ENCODE measurements around the gene STXBP1.
A peak's percentile ranks its signal among the peaks of the same experiment; 100 is the strongest.

Gene STXBP1

GRCh38 chr9:127586096-127586495 lies 26.0 kb upstream of the STXBP1 start:
- TF ChIP-seq ZNF274 (IDR thresholded peaks at IDR 0.05; ENCODE audit: low read depth, low read length) = no peak
- H3K4me3 ChIP-seq (ENCODE audit: low read length) = no peak overlapping the region

DNA sequence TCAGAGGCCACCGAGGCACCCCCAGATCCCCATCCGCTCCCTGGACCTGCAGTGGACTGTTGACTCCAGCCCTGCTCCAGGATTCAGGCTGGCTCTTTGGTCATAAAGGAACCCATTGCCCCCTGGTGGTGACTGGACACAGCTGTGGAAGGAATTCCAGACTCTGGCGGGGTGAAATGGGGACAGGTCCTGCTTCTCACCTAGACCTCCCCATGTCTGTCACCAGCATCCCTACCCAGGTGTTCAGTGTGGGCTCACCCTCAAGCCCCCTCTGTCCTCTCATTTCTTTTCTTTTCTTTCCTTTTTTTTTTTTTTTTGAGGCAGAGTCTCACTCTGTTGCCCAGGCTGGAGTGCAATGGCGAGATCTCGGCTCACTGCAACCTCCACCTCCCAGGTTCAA lies 25.5 kb upstream of the STXBP1 start:
- no peak overlapping the region for H3K4me3 ChIP-seq (ENCODE audit: low read length)
- no peak for TF ChIP-seq ZNF274 (IDR thresholded peaks at IDR 0.05; ENCODE audit: low read depth, low read length)

DNA sequence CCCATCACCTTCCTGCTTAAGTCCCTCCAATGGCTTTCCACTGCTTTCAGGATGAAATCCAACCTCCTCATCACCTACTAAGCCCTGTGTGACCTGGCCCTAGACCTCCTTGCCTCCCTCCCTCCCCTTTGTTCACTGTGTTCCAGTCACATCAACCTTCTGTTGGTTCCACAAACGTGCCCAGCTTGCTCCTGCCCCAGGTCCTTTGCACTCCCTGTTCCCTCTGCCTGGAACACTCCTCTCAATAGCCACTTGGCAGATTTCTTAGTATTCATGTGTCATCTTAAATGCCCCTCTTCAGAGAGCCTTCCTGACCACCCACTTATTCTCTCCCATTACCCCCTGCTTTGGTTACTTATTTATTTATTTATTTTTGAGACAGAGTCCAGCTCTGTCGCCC lies 24.1 kb upstream of the STXBP1 start:
- TF ChIP-seq ZNF274 (IDR thresholded peaks at IDR 0.05; ENCODE audit: low read depth, low read length) = no peak
- H3K4me3 ChIP-seq (ENCODE audit: low read length) = no peak overlapping the region

- no peak for TF ChIP-seq ZNF274 (IDR thresholded peaks at IDR 0.05; ENCODE audit: low read depth, low read length)
- H3K4me3 ChIP-seq (ENCODE audit: low read length) = no peak overlapping the region
Observed at GRCh38 chr9:127588740-127589506, 23.2 kb upstream of the STXBP1 start.

DNA sequence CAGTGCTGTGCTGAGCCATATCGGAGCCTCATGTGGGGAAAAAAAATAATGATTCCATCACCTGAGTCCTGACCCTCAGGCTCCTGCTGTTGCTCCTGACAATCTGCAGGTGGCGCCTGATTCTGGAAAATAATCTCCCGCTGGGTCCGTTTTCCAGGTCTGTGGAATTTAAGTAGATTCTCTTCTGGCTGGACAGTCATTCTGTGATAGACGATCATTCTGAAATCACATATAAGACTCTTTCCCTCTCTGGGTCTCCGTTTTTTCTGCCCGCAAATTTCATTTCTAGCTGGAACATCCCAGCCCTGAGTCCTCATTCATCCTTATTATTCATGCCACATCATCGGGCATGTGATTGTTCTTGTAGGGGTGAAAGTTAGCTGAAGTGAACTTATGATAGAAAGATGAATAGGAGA lies 22.1 kb upstream of the STXBP1 start:
- H3K4me3 ChIP-seq (ENCODE audit: low read length) = no peak overlapping the region
- no peak for TF ChIP-seq ZNF274 (IDR thresholded peaks at IDR 0.05; ENCODE audit: low read depth, low read length)

DNA sequence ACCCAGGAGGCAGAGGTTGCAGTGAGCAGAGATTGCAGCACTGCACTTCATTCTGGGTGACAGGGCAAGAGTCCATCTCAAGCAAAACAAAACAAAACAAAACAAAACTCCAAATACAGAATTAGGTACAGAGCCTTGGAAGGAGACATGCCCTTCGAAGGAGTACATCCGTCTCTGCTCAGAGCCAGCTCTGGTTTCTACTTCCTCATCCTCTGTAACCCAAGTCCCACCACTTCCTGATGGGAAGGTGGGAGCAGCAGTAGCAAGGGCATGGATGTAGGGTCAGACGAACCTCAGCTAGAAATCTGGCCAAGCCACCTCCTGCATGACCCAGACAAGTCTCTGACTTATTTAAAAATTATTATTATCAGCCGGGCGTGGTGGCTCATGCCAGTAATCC lies 16.5 kb upstream of the STXBP1 start:
- no peak overlapping the region for H3K4me3 ChIP-seq (ENCODE audit: low read length)
- no peak for TF ChIP-seq ZNF274 (IDR thresholded peaks at IDR 0.05; ENCODE audit: low read depth, low read length)

GRCh38 chr9:127598839-127599549 lies 13.1 kb upstream of the STXBP1 start:
- no peak for TF ChIP-seq ZNF274 (IDR thresholded peaks at IDR 0.05; ENCODE audit: low read depth, low read length)
- no peak overlapping the region for H3K4me3 ChIP-seq (ENCODE audit: low read length)

DNA sequence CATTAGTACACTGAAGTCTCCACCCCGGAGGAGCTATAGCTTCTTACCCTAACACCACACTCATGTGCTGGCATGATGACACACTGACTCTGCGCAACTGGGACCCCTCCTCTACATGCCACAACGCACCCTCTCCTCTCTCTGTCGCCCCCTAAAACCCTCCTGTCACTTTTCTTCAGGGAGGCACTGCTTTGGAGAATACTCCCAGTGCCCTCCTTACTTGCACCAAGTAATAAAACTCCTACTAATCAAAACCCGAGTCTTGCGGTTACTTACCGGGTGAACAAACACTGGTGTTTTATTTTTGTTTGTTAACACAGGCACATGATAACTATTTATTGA lies 12.6 kb upstream of the STXBP1 start:
- no peak overlapping the region for H3K4me3 ChIP-seq (ENCODE audit: low read length)
- TF ChIP-seq ZNF274 (IDR thresholded peaks at IDR 0.05; ENCODE audit: low read depth, low read length) = no peak

GRCh38 chr9:127603226-127603625 lies 8.9 kb upstream of the STXBP1 start:
- TF ChIP-seq ZNF274 (IDR thresholded peaks at IDR 0.05; ENCODE audit: low read depth, low read length) = no peak
- H3K4me3 ChIP-seq (ENCODE audit: low read length) = no peak overlapping the region

DNA sequence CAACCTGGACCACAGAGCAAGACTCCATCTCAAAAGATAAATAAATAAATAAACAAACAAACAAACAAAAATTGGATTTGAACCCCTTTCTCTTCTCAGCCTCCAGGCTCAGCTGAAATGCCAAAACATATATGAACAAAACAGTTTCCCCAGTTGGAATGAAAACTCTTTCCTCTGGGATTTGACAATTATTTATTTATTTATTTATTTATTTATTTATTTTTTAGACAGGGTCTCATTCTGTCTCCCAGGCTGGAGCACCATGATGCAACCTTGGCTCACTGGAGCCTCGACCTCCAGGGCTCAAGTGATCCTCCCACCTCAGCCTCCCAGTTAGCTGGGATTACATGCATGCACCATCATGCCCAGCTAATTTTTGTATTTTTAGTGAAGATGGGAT lies 6.0 kb upstream of the STXBP1 start:
- TF ChIP-seq ZNF274 (IDR thresholded peaks at IDR 0.05; ENCODE audit: low read depth, low read length) = no peak
- H3K4me3 ChIP-seq (ENCODE audit: low read length) = no peak overlapping the region

GRCh38 chr9:127608104-127608966 lies 3.7 kb upstream of the STXBP1 start:
- H3K4me3 ChIP-seq (ENCODE audit: low read length) = peak overlapping the region; percentile 12; the same call in 1 of the 2 replicates
- no peak for TF ChIP-seq ZNF274 (IDR thresholded peaks at IDR 0.05; ENCODE audit: low read depth, low read length)

GRCh38 chr9:127611603-127611898 lies 526 bp upstream of the STXBP1 start:
- peak overlapping the region; percentile 81; the same call in 1 of the 2 replicates for H3K4me3 ChIP-seq (ENCODE audit: low read length)
- TF ChIP-seq ZNF274 (IDR thresholded peaks at IDR 0.05; ENCODE audit: low read depth, low read length) = no peak

DNA sequence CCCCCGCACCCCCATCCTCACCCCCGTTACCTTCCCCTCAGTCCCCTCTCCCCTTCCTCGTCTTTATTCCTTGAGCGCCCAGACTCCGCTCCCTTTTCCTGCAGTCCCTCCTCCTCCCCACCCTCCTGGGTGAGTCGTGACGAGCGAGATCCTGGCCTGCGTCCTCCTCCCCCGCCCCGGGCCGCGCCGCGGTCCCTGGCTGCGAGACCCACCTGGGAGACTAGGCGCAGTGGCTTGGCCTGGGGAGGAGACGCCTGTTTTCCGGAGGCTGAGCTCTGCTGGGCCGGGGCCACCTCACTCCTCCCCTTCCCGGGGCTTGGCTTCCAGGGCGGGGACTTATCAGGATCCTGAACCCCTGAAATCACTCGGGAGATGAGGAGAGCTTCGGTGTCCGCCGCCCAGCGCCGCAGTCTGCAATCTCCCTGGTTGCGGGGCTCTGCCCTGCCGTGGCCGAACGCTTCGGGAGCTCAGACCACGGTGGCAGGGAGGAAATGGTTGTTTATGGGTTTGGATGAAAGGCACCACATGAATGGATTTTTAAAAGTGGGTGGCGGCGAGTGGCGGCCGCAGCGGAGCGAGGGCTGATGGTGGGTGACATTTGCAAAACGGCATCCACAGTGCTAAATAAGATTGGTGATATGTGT lies 984 bp downstream of the STXBP1 start:
- H3K4me3 ChIP-seq (ENCODE audit: low read length) = peak overlapping the region; percentile 11; the same call in 1 of the 2 replicates
- no peak for TF ChIP-seq ZNF274 (IDR thresholded peaks at IDR 0.05; ENCODE audit: low read depth, low read length)

DNA sequence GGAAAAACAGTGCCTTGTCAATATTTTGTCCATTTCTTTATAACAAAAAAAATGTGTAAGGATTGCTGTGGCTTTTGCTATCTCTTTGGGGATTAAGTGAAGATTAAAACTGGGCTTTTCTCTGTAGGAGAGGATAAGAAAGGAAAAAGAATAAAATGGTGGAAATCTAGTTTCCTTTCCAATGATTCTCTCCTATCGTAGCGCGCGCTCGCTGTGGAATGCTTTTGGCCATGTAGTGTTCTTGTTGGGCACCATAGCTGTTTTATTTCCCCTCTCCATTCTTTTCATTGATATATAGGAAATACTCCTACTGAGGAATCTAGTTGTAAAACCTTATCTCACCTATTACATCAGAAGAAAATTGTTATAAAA lies 1.5 kb downstream of the STXBP1 start:
- H3K4me3 ChIP-seq (ENCODE audit: low read length) = no peak overlapping the region
- TF ChIP-seq ZNF274 (IDR thresholded peaks at IDR 0.05; ENCODE audit: low read depth, low read length) = no peak

Measured in GM08714 (cell line).